Large intestine (tissue), 3 donors: ENCODE results near the gene GDPD4. TPM values are rescaled to one million over a fixed set of nuclear protein-coding genes. Genes with fewer than 3 reads are reported as not detected.

Source experiments
- DNase-seq, 2 donors: peaks; one replicate each; pipeline versions ENCODE4 v3.0.0 to v3.0.0-alpha.2; 2013
- H3K27ac ChIP-seq: one replicate; pipeline ENCODE4 v1.5.1; 2013; ENCODE audit warnings: low read length
- H3K27me3 ChIP-seq: 2 replicates; pipeline ENCODE4 v1.6.1; 2013; ENCODE audit warnings: low read length; ENCODE audit not compliant: control insufficient read depth, insufficient read depth
- H3K36me3 ChIP-seq: 2 replicates; pipeline ENCODE4 v1.6.1; 2013; ENCODE audit warnings: low read length; ENCODE audit not compliant: control insufficient read depth, insufficient read depth
- H3K4me1 ChIP-seq: one replicate; pipeline ENCODE4 v1.6.1; 2013; ENCODE audit warnings: low read length; ENCODE audit not compliant: control insufficient read depth, insufficient read depth
- H3K4me3 ChIP-seq: one replicate; pipeline ENCODE4 v1.5.1; 2013; ENCODE audit warnings: low read length
- H3K9me3 ChIP-seq: one replicate; pipeline ENCODE4 v1.6.1; 2013; ENCODE audit warnings: mild to moderate bottlenecking, low read depth, low read length, moderate library complexity; ENCODE audit not compliant: control insufficient read depth
- WGBS: methylation state at CpG from one replicate; pipeline ENCODE4 v1.1.5; 2013; ENCODE audit warnings: low lambda C conversion rate; ENCODE audit not compliant: insufficient coverage; 5-methylcytosine and 5-hydroxymethylcytosine counted together
- polyA plus RNA-seq: library from polyadenylated mRNA; unstranded; fragments of 120-200 nt; gene quantifications from one replicate; pipeline ENCODE4 v1.2.1, GENCODE V29; 2013

Gene GDPD4
- polyA plus RNA-seq, 1 donor: 5.1 TPM

DNA sequence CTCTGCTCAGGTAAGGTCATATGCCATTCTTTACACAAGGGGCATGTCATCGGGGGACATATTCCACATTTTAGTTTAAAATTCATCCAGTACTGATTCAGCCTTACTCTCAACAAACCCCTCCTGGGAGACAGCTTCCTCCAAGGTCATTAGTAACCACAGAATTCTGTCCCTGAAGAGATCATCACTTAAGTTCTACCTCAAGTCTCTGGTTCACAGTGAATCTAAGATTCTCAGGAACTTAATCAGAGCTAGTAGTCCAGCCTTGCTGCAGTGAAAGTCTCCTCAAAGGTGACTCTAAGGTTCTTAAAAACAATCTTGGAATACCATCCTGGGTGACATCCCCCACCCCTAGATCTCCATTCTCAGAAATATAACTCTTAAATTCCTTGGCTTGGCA is 18.9 kb upstream of the GDPD4 start:
- no peak overlapping the region for H3K4me3 ChIP-seq
- peaks cover 18% of the 10 kb centered on the region for H3K36me3 ChIP-seq
- WGBS: 60% methylated on average over 1 of the region's 1 CpG
- H3K9me3 ChIP-seq: no peaks in the 10 kb centered on the region
- no peak for DNase-seq
- no peak overlapping the region for H3K27ac ChIP-seq
- H3K27me3 ChIP-seq: no peaks in the 10 kb centered on the region
- H3K4me1 ChIP-seq: no peaks in the 10 kb centered on the region

DNA sequence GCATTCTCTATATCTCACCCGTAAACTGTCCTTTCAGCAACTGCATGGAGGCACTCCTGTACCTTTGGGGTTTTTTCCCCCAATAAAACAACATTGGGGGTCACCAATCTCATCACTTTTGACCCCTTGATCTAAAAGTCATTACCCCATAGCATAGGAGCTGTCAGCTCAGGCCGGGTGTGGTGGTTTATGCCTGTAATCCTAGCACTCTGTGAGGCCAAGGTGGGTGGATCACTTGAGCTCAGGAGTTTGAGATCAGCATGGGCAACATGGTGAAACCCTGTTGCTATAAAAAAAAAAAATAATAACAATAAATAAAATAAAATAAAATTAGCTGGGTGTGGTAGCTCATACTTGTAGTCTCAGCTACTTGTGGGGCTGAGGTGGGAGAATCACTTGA is 17.1 kb upstream of the GDPD4 start:
- Histone ChIP-seq H3K36me3 (peaks cover 15% of the 10 kb centered on the region), H3K27ac (no peak overlapping the region), H3K4me1 (no peaks in the 10 kb centered on the region), H3K4me3 (no peak overlapping the region), H3K9me3 (no peaks in the 10 kb centered on the region), H3K27me3 (no peaks in the 10 kb centered on the region)
- WGBS: 100% methylated on average over 1 of the region's 2 CpGs
- DNase-seq: no peak

DNA sequence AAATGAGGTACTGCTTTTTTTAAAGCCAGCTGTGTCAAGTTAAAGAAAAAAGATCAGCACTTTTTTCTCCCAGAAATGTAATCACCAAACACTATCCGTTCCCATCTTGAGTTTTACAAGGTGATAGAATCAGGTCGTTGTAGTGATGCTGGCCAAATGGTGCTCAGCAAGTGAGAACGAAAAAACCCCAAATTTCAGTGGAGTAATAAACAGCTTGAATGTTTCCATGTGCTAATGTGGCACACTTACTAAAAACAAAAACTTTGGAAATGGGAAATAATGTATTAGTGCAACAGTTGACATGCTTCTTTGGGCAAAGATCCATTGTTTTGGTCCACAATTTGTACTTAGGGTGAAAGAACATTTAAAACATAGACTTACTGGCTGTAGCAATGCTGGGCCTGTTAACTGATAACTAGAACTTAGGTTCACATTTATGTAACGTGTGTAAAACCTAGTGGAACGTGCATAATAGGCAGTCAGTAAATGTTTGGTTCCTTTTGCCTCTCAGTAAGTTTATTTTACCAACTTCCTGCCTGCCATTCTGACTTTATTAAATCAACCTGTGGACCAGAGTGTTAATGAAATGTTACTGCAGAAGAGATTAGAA is 15.4 kb upstream of the GDPD4 start:
- no peak overlapping the region for H3K27ac ChIP-seq
- 47% methylated on average over 3 of the region's 5 CpGs for whole genome bisulfite sequencing

DNA sequence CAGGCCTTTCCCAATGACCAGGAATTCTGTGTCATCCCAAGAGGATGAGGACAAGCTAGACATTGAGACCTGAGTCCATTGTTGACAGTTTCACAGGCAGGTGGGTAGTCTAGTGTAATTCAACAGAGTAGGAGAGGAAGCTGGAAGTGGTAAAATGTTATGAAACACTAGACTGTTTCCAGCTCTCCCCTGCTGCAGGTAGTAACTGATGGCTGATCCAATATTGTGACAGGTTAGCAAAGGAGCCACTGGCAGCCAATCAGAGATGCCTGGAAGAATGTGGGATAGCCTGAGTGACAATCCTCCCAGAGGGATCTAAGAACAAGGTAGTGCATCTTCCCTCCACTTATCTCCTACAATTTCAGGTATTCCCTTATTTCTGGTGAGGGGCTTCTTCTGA is 10.6 kb upstream of the GDPD4 start:
- Histone ChIP-seq H3K36me3 (no peaks in the 10 kb centered on the region), H3K27ac (no peak overlapping the region), H3K4me1 (peaks cover 7% of the 10 kb centered on the region), H3K4me3 (no peak overlapping the region), H3K27me3 (no peaks in the 10 kb centered on the region), H3K9me3 (no peaks in the 10 kb centered on the region)
- DNase-seq: no peak

More for the DNA sequence above, 15.4 kb upstream of the GDPD4 start:
- Histone ChIP-seq H3K27me3 (no peaks in the 10 kb centered on the region), H3K36me3 (peaks cover 4% of the 10 kb centered on the region), H3K4me1 (no peaks in the 10 kb centered on the region), H3K4me3 (no peak overlapping the region), H3K9me3 (no peaks in the 10 kb centered on the region)
- no peak for DNase-seq

DNA sequence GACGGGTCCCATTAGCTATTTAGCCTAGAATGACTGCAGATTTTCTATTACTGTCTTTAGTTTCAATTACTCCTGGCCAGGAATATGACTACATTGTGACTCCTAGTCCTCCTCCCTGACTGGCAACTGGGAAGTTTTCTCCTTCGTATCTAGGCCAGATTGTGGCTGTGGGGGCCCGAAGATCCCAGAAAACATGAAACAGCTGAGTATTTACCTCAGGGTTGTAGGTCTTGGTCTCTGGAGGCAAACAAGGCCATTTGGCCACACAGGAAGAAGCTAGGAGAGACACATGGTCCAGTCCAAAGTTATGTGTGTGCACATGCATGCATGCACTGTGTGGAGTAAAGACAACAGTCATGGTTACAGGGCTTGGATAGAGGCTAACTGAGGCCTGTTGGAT is 10.2 kb upstream of the GDPD4 start:
- no peak for DNase-seq
- no peaks in the 10 kb centered on the region for H3K36me3 ChIP-seq
- no peaks in the 10 kb centered on the region for H3K27me3 ChIP-seq
- no peaks in the 10 kb centered on the region for H3K9me3 ChIP-seq
- H3K4me3 ChIP-seq: no peak overlapping the region
- no peak overlapping the region for H3K27ac ChIP-seq
- H3K4me1 ChIP-seq: peaks cover 7% of the 10 kb centered on the region
- no CpG with 5 or more reads among the region's 3 CpGs for WGBS

DNA sequence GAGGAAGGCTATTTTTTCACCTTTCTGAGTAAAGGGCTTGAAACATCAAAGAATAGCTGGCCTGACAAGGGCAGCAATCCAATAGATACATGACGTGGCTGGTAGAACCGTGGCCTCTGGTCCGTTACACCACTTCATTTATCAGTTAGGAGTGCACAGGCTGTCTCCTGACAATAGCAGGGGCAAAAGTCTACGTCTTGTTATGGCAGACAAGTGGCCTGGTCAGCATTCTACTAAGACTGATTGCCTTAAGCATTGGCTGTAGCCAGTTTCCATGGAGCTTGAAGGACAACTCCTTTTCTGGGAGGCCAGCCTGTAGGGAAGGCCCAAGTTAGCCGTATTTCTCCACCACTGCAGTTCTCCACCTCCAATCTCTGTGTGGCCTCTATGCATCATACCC is 9.2 kb upstream of the GDPD4 start:
- no peaks in the 10 kb centered on the region for H3K27me3 ChIP-seq
- no peaks in the 10 kb centered on the region for H3K36me3 ChIP-seq
- no peaks in the 10 kb centered on the region for H3K9me3 ChIP-seq
- no peak overlapping the region for H3K4me3 ChIP-seq
- H3K27ac ChIP-seq: peak overlapping the region; percentile 62
- WGBS: no CpG with 5 or more reads among the region's 5 CpGs
- peaks cover 7% of the 10 kb centered on the region for H3K4me1 ChIP-seq
- peak; percentile 78 to 86 for DNase-seq

DNA sequence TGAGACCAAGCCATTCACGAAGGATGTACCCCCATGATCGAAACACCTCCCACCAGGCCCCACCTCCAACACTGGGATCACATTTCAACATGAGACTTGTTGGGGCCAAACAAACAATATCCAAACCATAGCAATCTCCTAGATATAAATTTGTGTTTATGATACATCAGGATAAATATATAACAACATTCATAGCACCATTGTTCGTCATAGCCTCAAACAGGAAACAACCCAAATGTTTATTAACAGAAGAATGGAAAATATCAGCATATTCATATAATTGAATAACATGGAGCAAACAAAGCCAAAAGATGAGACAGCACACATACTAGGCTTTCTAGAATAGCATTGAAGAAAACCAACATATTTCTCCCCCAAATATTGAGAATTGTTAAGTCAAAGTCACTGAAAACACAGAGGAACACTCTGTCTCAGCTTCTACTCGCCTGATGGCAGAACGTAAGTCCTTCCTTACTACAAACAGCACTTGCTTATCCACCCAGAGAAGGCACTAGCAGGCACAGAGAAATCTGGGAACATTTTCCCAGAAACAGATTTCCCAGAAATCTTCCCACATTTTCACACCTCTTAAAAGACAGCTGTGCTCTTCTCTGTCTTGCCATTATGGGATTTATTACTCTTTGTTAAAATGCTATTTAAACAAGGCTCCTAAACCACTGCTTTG is 8.1 kb upstream of the GDPD4 start:
- no CpG with 5 or more reads among the region's 5 CpGs for WGBS
- Histone ChIP-seq H3K9me3 (no peaks in the 10 kb centered on the region), H3K27me3 (no peaks in the 10 kb centered on the region), H3K36me3 (no peaks in the 10 kb centered on the region), H3K27ac (no peak overlapping the region), H3K4me3 (no peak overlapping the region), H3K4me1 (peaks cover 7% of the 10 kb centered on the region)
- DNase-seq: no peak

DNA sequence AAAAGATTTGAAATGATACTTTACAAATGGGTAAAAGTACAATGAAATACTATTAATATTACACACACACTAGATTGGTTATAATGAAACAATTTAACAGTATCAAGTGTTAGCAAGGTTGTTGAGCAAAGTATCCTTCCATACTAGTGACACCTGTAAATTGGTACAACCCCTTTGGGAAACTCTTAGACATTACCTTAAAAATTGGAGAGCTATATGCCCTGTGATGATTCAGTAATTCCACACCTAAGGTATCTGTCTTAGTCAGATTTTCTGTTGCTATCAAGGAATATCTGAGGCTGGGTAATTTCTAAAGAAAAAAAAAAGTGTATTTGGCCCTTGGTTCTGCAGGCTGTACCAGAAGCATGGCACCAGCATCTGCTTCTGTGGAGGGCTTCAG is 7.4 kb upstream of the GDPD4 start:
- DNase-seq: no peak
- H3K9me3 ChIP-seq: no peaks in the 10 kb centered on the region
- H3K4me1 ChIP-seq: peaks cover 7% of the 10 kb centered on the region
- no peaks in the 10 kb centered on the region for H3K27me3 ChIP-seq
- no peaks in the 10 kb centered on the region for H3K36me3 ChIP-seq
- no peak overlapping the region for H3K4me3 ChIP-seq
- no peak overlapping the region for H3K27ac ChIP-seq

DNA sequence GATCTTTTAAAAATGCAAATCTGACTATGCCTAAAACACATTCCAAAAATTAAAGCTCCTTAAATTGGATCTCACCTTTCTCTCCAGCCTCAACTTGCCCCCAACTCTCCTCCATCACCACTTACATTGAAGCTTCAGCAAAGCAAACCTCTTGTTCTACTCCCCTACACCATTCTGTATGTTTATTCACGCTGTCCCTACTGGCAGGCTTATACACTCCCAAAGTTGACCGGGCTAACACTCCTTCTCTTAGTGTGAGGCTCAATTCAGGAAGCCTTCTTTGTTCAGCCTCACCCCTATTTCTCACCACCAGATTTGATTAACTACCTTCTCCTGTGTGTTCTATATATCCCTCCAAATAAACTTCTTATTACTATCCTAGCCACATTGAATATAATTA is 1.8 kb upstream of the GDPD4 start:
- no peak overlapping the region for H3K27ac ChIP-seq
- DNase-seq: no peak
- H3K9me3 ChIP-seq: peaks cover 2% of the 10 kb centered on the region
- H3K4me1 ChIP-seq: no peaks in the 10 kb centered on the region
- 40% methylated on average over 1 of the region's 2 CpGs for WGBS
- no peak overlapping the region for H3K4me3 ChIP-seq
- no peaks in the 10 kb centered on the region for H3K27me3 ChIP-seq
- H3K36me3 ChIP-seq: no peaks in the 10 kb centered on the region

DNA sequence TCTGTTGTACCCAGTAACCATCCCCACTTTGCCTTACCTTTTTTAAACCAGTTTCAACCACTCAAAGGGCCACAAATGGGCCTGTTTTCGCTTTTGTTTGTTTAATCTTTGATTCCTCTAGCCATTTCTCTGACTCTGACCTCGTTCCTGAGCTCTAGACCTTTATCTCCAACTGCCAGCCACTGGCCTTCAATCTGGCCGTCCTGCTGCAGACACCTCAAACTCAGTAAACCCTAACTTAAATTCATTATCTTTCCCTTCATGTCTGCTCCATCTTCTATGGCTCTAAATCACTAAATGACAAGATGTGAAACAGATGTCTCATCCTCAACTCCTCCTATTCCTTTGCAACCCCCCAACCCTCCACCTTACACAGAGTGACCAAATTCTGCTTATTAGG is 1.3 kb upstream of the GDPD4 start:
- no peak for DNase-seq
- no peaks in the 10 kb centered on the region for H3K36me3 ChIP-seq
- H3K9me3 ChIP-seq: peaks cover 2% of the 10 kb centered on the region
- 100% methylated on average over 1 of the region's 3 CpGs for WGBS
- H3K4me3 ChIP-seq: no peak overlapping the region
- no peak overlapping the region for H3K27ac ChIP-seq
- no peaks in the 10 kb centered on the region for H3K4me1 ChIP-seq
- no peaks in the 10 kb centered on the region for H3K27me3 ChIP-seq

DNA sequence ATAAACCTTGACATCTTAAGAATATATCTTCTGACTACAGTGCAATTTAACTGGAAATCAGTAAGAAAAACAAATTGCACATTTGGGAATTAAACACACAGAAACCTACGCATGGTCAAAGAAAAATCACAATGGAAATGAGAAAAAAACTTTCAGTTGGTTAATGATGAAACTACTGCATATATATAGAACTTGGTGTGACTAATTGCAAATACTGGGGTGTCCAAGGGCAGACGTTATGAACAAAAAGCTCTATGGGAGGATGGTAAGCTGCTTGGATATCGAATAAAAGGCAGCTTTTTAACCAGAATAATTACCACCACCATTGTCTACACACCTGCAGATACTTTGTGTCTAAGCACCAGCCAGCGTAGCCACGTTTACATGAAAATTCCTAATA is 791 bp downstream of the GDPD4 start:
- Histone ChIP-seq H3K27ac (no peak overlapping the region), H3K4me1 (no peaks in the 10 kb centered on the region), H3K36me3 (no peaks in the 10 kb centered on the region), H3K9me3 (peaks cover 2% of the 10 kb centered on the region), H3K27me3 (no peaks in the 10 kb centered on the region), H3K4me3 (no peak overlapping the region)
- no peak for DNase-seq
- WGBS: 90% methylated on average over 2 of the region's 5 CpGs
